T-helper 17 cell (primary cell): ENCODE results near the gene ZFR2. TPM values are rescaled to one million over a fixed set of nuclear protein-coding genes. Genes with fewer than 3 reads are reported as not detected.
A peak's percentile ranks its signal among the peaks of the same experiment; 100 is the strongest.

ENCODE experiments used
- ATAC-seq: fragments of 150-1000 bp; cut with Tn5 transposase; 2 replicates; pipeline ENCODE4 v1.10.0; 2021; ENCODE audit warnings: mild to moderate bottlenecking, moderate library complexity
- DNase-seq, 3 donors: peaks; one replicate each; pipeline versions ENCODE4 v3.0.0 to v3.0.0-alpha.2; 2020 to 2021
- H3K9me3 ChIP-seq: one replicate; pipeline ENCODE4 v1.7.0; 2013; ENCODE audit warnings: low read length, mild to moderate bottlenecking; ENCODE audit not compliant: control insufficient read depth, poor library complexity, severe bottlenecking
- H3K27ac Mint-ChIP-seq: one replicate; pipeline ENCODE4 v1.8.0; 2022; ENCODE audit warnings: mild to moderate bottlenecking, moderate library complexity, mixed read lengths
- H3K27me3 Mint-ChIP-seq: one replicate; pipeline ENCODE4 v1.8.0; 2022; ENCODE audit warnings: mixed read lengths
- H3K36me3 Mint-ChIP-seq: one replicate; pipeline ENCODE4 v1.8.0; 2022; ENCODE audit warnings: low read depth, mixed read lengths
- H3K4me1 Mint-ChIP-seq: one replicate; pipeline ENCODE4 v1.8.0; 2022; ENCODE audit warnings: mild to moderate bottlenecking, mixed read lengths
- H3K4me3 Mint-ChIP-seq: one replicate; pipeline ENCODE4 v1.8.0; 2022; ENCODE audit warnings: mild to moderate bottlenecking, moderate library complexity, mixed read lengths
- total RNA-seq, 4 donors: library from RNA in 2 of 4; stranded (reverse) in 2 of 4; gene quantifications; one replicate each; pipeline ENCODE4 v1.2.3 and lab custom pipeline; 2022 to 2026

ZFR2 gene
- total RNA-seq, 2 donors from 2014 or later = 1.2 to 1.3 TPM

DNA sequence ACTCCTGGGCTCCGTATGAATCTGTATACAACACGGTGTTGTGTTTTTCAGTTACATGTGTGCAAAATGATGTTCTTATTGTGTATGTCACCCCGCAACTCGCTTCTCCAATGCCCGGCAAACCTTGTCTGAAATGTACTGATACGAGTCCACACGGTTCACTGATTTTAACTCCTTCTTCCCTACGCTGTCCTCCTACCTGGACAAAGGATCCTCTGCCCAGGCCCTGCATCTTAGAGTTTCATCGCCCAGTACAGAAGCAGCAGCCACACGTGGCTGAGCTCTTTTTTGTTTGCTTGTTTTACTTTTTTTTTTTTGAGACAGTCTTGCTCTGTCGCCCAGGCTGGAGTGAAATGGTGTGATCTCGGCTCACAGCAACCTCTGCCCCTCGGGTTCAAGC is 28.9 kb downstream of the ZFR2 start:
- no peaks in the 10 kb centered on the region for H3K9me3 ChIP-seq
- H3K27ac Mint-ChIP-seq = no peak overlapping the region
- H3K4me1 Mint-ChIP-seq = no peaks in the 10 kb centered on the region
- ATAC-seq (no peak), DNase-seq (no peak)
- H3K4me3 Mint-ChIP-seq = no peak overlapping the region
- no peaks in the 10 kb centered on the region for H3K36me3 Mint-ChIP-seq
- no peaks in the 10 kb centered on the region for H3K27me3 Mint-ChIP-seq

DNA sequence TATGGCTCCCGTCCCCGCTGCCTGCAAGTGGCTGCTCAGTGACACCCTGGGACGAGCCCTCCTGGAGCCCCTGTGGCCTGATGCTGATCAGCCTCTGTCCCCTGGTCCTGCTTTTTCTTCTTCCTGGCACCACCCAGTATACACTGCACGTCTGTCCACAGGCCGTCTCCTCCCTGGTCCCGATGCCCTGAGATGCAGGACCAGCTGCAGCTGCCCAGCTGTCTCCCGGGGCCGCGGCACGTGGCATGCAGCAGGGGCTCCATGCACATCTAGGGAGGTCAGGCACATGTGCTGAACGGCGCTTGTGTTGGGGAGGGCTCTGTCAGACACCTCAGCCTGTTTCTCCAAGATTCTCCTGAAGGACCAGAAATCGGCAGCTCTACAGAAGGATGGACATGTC is 30.2 kb downstream of the ZFR2 start:
- H3K4me1 Mint-ChIP-seq = no peaks in the 10 kb centered on the region
- no peak overlapping the region for H3K27ac Mint-ChIP-seq
- DNase-seq = no peak
- no peak for ATAC-seq
- H3K36me3 Mint-ChIP-seq = no peaks in the 10 kb centered on the region
- no peaks in the 10 kb centered on the region for H3K27me3 Mint-ChIP-seq
- H3K9me3 ChIP-seq = no peaks in the 10 kb centered on the region
- no peak overlapping the region for H3K4me3 Mint-ChIP-seq

DNA sequence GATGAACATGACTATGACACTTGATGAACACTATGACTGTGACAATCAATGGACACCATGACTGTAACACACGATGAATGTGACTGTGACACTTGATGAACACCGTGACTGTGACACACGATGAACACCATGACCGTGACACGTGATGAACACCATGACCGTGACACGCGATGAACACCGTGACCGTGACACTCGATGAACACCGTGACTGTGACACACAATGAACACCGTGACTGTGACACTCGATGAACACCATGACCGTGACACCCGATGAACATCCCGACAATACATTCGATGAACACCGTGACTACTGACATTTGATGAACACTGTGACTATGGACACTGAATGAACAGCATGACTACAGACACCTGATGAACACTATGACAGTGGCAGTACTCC is 30.9 kb downstream of the ZFR2 start:
- H3K9me3 ChIP-seq = no peaks in the 10 kb centered on the region
- H3K27me3 Mint-ChIP-seq = no peaks in the 10 kb centered on the region
- no peak overlapping the region for H3K4me3 Mint-ChIP-seq
- DNase-seq = no peak
- no peak overlapping the region for H3K27ac Mint-ChIP-seq
- H3K36me3 Mint-ChIP-seq = no peaks in the 10 kb centered on the region
- ATAC-seq = no peak
- H3K4me1 Mint-ChIP-seq = no peaks in the 10 kb centered on the region

DNA sequence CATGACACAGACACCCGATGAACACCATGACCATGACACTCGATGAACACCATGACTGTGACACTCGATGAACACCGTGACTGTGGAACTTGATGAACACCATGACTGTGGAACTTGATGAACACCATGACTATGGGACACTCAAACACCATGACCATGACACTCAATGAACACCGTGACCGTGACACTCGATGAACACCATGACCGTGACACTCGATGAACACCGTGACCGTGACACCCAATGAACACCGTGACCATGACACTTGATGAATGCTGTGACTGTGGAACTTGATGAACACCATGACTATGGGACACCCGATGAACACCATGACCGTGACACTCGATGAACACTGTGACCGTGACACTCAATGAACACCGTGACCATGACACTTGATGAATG is 31.5 kb downstream of the ZFR2 start:
- Mint-ChIP-seq H3K4me3 (no peak overlapping the region), H3K4me1 (no peaks in the 10 kb centered on the region), H3K27ac (no peak overlapping the region), H3K27me3 (no peaks in the 10 kb centered on the region), H3K36me3 (no peaks in the 10 kb centered on the region)
- no peaks in the 10 kb centered on the region for H3K9me3 ChIP-seq
- no peak for DNase-seq
- ATAC-seq = no peak

DNA sequence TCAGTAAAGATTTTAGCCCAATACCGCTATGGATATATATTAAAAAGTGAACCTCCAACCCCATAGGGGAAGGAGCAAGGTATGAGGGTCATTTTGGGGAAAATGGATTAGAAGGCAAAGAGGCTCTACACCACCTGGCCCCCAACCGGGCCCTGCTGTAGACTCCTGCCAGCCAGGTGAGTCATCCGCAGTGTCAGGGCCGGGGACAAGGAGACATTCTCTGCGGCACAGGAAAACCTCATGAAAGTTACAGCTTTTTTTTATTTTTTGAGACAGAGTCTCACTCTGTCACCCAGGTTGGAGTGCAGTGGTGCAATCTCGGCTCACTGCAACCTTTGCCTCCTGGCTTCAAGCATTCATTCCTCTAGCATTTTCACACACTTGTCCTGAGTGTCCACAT is 32.0 kb downstream of the ZFR2 start:
- no peak overlapping the region for H3K27ac Mint-ChIP-seq
- no peaks in the 10 kb centered on the region for H3K27me3 Mint-ChIP-seq
- no peaks in the 10 kb centered on the region for H3K36me3 Mint-ChIP-seq
- ATAC-seq (peak; percentile 64), DNase-seq (no peak)
- H3K9me3 ChIP-seq = no peaks in the 10 kb centered on the region
- H3K4me1 Mint-ChIP-seq = no peaks in the 10 kb centered on the region
- H3K4me3 Mint-ChIP-seq = no peak overlapping the region

DNA sequence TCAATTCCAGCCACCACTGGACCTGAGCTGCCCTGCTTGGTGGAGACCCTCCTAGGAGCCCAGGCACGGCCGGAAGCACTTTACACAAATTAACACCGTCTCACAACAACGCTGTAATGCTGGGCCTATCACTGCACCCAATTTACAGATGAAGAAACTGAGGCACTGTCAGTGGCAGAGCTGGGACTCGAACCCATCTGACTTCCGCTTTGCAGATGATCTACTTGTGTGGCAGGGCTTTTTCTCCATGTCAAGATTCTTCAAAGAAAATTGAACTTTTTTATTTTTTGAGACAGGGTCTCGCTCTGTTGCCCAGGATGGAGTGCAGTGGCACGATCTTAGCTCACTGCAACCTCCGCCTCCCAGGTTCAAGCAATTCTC is 33.8 kb downstream of the ZFR2 start:
- Mint-ChIP-seq H3K4me3 (no peak overlapping the region), H3K4me1 (no peaks in the 10 kb centered on the region), H3K27ac (no peak overlapping the region), H3K27me3 (no peaks in the 10 kb centered on the region), H3K36me3 (no peaks in the 10 kb centered on the region)
- no peaks in the 10 kb centered on the region for H3K9me3 ChIP-seq
- DNase-seq (no peak), ATAC-seq (no peak)

DNA sequence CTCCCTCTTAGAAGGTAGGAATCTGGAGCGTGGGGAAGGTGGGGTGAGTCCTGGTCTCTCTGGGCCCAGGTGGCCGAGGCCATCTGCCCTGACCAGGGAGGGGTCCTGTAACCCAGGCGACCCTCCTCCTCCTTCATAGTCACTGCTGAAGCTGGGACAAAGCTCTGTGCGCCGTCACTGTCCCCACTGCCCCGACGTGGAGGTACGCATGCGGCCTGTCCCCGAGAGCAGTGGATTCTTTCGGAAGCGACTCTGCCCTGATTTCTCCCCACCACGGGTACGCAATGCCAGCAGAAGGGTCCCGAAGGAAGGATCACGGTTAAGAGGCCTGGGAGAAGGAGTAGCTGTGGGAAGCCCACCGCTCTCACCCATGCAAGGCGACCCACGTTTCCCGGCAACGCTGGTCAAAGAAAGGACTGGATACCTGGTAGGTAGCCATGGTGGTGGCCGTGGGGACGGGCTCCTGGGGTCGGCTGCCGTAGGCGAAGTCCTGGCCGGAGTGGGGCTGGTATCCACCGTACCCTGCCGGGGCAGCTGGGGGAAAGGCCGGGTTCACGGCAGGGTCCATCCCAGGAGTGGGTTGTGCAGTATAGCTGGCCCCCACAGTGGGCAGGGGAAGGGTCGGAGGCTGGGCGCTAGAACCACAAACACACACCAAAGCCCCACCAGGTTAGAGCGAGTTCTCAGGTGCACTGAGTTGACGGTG is 34.3 kb downstream of the ZFR2 start:
- no peaks in the 10 kb centered on the region for H3K9me3 ChIP-seq
- ATAC-seq (no peak), DNase-seq (no peak)
- Mint-ChIP-seq H3K4me1 (no peaks in the 10 kb centered on the region), H3K27ac (no peak overlapping the region), H3K27me3 (no peaks in the 10 kb centered on the region), H3K36me3 (no peaks in the 10 kb centered on the region), H3K4me3 (no peak overlapping the region)

DNA sequence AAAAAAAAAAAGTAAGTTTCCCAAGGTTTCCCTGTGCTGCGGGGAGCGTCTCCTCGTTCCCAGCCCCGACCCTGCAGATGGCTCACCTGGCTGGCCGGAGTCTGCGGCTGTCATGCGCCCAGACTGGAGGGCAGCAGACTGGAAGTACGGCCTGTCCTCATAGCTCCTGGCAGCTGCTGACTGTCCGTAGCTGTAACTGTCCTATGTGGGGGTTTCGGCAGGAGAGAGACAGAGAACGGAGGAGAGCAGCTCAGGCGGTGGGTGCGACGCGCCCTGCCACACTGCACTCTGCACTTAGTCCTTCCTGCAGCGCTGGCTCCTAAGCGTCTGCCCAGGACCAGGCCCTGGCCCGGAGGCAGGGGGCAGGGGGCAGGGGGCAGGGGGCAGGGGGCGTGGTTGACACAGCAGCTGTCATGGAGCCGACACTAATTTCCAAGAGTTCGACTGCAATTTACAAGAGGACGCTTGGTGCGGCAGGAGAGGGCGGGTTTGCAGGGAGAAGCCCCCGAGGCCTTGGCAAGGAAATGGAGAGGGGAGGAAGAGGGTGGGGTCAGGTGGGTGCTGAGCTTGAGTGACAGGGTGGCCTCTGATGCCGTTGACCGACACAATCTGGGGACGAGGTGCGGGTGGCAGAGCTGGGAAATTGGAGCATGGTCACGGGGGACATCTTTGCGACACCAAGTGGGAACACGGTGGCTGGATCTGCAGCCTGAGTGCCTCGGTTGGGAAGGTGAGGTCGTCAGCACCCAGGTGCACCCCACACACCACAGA is 35.1 kb downstream of the ZFR2 start:
- no peaks in the 10 kb centered on the region for H3K27me3 Mint-ChIP-seq
- DNase-seq (no peak), ATAC-seq (no peak)
- no peak overlapping the region for H3K27ac Mint-ChIP-seq
- H3K9me3 ChIP-seq = no peaks in the 10 kb centered on the region
- no peaks in the 10 kb centered on the region for H3K36me3 Mint-ChIP-seq
- no peaks in the 10 kb centered on the region for H3K4me1 Mint-ChIP-seq
- no peak overlapping the region for H3K4me3 Mint-ChIP-seq

DNA sequence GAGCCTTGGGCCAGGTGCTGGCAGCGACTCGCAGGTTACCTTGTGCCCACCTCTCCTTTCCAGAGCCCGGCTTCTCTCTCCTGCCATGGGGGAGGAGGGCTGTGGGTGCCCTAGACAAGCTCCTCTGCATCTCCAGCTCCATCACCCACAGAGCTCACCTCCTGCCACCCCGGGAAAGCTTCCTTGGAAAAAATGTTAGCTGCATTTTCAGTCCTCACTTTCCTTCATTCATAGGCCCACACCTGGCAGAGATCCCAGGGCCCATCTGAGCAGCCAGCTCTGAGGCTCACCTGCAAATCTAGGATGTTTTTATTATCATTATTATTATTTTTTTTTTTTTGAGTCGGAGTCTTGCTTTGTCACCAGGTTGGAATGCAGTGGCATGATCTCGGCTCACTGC is 36.8 kb downstream of the ZFR2 start:
- H3K27ac Mint-ChIP-seq = no peak overlapping the region
- no peaks in the 10 kb centered on the region for H3K27me3 Mint-ChIP-seq
- no peak for DNase-seq
- no peak overlapping the region for H3K4me3 Mint-ChIP-seq
- no peaks in the 10 kb centered on the region for H3K36me3 Mint-ChIP-seq
- H3K9me3 ChIP-seq = no peaks in the 10 kb centered on the region
- H3K4me1 Mint-ChIP-seq = peaks cover 4% of the 10 kb centered on the region
- no peak for ATAC-seq

DNA sequence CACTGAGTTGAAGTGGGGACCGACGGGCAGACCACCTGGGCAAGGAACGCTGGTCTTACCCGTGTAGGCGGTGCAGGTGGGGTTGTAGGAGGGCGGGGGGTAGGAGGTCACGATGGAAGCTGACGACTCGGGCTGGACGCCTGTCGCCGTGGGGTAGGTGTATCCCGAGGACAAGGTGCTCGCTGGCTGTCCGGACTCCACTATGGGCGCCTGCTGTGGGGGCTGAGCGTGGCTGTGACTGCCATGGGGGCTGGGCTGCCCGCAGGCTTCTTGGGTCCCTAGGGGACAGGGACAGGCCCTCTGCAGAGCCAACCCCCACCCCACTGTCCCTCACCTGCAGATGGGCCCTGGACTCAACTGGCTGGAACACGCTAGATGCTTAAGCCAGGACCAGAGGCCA is 37.2 kb downstream of the ZFR2 start:
- no peak overlapping the region for H3K4me3 Mint-ChIP-seq
- no peaks in the 10 kb centered on the region for H3K9me3 ChIP-seq
- no peak overlapping the region for H3K27ac Mint-ChIP-seq
- no peaks in the 10 kb centered on the region for H3K27me3 Mint-ChIP-seq
- ATAC-seq = no peak
- no peaks in the 10 kb centered on the region for H3K36me3 Mint-ChIP-seq
- peaks cover 4% of the 10 kb centered on the region for H3K4me1 Mint-ChIP-seq
- DNase-seq = no peak

DNA sequence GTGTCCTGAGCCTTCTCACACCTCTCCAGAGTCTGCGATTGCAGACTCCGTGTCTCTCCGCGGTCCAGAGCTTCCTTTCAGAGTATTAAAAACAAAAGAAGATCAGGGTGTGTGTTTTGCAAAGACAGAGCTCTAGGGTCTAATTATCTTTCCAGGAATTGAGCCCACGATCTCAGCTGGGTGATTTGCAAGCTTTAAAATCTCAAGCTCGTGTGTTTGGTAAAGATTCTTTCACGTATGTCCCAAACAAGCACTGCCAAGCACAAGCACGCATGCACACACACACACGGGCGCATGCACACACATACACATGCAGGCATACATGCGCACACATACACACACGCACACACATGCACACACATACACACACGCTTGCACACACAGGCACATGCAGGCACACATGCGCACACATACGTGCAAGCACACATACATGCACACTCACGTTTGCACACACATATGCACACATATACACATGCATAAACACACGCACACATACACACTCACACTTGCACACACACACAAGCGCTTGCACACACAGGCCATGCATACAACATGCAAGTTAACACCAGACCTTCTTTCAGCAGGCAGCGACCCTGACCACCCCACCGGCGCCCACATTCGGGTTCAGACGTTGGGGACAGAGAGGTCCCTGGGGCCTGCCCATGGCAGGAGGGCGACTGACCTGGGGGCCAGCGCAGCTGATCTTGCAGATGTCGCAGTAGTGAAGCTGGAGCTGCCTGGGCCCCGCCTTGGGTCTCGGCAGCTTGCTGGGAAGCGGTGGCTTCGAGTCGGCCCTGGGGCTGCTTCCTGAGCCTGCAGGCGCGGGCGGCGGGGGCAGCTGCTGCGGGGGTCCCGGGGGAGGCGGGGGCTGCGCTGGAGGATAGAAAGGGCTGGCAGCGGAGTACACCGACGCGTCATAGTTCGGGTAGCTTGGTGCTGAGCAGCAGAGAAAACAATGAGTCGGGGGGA is 37.9 kb downstream of the ZFR2 start:
- Mint-ChIP-seq H3K27ac (no peak overlapping the region), H3K4me3 (no peak overlapping the region), H3K27me3 (peaks cover 5% of the 10 kb centered on the region), H3K4me1 (peaks cover 4% of the 10 kb centered on the region), H3K36me3 (no peaks in the 10 kb centered on the region)
- no peak for ATAC-seq
- no peak for DNase-seq
- no peaks in the 10 kb centered on the region for H3K9me3 ChIP-seq

DNA sequence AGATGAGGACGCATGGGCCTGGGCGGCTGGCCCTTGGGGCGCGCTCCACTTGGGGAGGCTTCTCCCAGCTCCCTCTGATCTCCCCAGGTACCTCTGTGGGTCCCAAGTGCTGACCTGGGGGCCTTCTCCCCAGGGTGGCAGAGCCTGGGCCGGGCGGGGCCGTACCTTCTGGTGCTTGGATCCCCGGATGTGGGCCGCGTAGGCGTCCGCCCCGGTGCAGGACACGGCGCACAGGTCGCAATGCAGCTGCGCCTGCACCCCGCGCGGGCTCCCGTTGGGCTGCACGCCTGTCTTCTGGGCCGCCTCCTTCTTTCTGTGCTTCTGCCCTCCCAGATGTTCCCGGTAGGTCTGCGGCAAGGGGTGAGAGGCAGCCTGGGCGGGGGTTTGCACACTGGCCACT is 41.5 kb downstream of the ZFR2 start:
- Mint-ChIP-seq H3K27ac (no peak overlapping the region), H3K4me1 (peaks cover 4% of the 10 kb centered on the region), H3K27me3 (peaks cover 10% of the 10 kb centered on the region), H3K36me3 (no peaks in the 10 kb centered on the region), H3K4me3 (no peak overlapping the region)
- ATAC-seq (no peak), DNase-seq (no peak)
- no peaks in the 10 kb centered on the region for H3K9me3 ChIP-seq

DNA sequence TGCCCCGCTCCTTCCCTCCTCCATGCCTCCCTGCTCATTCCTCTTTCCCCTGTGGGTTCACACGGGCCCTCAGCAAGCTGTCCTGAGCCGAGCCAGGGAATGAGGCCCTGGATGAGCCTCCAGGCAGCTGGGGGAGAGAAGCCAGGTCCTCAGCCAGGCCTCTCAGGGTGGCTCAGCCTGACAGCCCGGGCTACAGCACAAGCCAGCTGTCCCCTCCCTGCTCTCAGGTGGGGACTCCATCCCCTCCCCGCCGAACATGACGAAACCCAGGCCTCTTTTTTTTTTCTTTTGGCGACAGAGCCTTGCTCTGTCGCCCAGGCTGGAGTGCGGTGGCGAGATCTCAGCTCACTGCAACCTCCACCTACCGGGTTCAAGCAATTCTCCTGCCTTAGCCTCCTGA is 42.7 kb downstream of the ZFR2 start:
- no peak overlapping the region for H3K27ac Mint-ChIP-seq

More for the DNA sequence above, 42.7 kb downstream of the ZFR2 start:
- peaks cover 10% of the 10 kb centered on the region for H3K27me3 Mint-ChIP-seq
- ATAC-seq (no peak), DNase-seq (no peak)
- H3K9me3 ChIP-seq = no peaks in the 10 kb centered on the region
- H3K36me3 Mint-ChIP-seq = no peaks in the 10 kb centered on the region
- H3K4me3 Mint-ChIP-seq = no peak overlapping the region
- H3K4me1 Mint-ChIP-seq = peaks cover 11% of the 10 kb centered on the region
